Right lobe of liver (tissue), 4 donors: ENCODE measurements around the gene PLS1.

Experiments used
- CTCF ChIP-seq, 4 donors: fragments of 200-600 bp in 3 of 4; fragments of 450-650 bp in 1 of 4; IDR thresholded peaks; one replicate each; pipeline versions ENCODE4 v1.5.1 to v1.8.0; 2016 to 2022; ENCODE audit warnings: antibody characterized with exemption in 4 of 4, mild to moderate bottlenecking in 2 of 4
- POLR2A ChIP-seq: fragments of 450-650 bp; IDR thresholded peaks from one replicate; pipeline ENCODE4 v1.6.1; 2017; ENCODE audit warnings: antibody characterized with exemption, mild to moderate bottlenecking
- donor health status: DM: no; HTN: no; CAD: no.
- donor health status: DM: no; HTN: no; CAD: no.
- donor health status: DM: no; HTN: yes; CAD: no.

GRCh38 chr3:142693136-142693853 is 97.1 kb downstream of the PLS1 start:
- TF ChIP-seq CTCF (IDR thresholded peaks at IDR 0.05): no peak
- TF ChIP-seq POLR2A: no peak
